GM19468 (cell line): ENCODE results near the gene SLCO1B1.

Source experiments
- ATAC-seq: cut with Tn5 transposase; IDR thresholded peaks from one replicate; pipeline ENCODE4 v1.9.1; 2021; ENCODE audit warnings: mild to moderate bottlenecking, moderate library complexity, moderate number of reproducible peaks; ENCODE audit not compliant: unreplicated experiment; ENCODE audit errors: extremely low read depth

The SLCO1B1 gene

GRCh38 chr12:21220266-21220665 lies 89.3 kb downstream of the SLCO1B1 start:
- no peak for ATAC-seq

DNA sequence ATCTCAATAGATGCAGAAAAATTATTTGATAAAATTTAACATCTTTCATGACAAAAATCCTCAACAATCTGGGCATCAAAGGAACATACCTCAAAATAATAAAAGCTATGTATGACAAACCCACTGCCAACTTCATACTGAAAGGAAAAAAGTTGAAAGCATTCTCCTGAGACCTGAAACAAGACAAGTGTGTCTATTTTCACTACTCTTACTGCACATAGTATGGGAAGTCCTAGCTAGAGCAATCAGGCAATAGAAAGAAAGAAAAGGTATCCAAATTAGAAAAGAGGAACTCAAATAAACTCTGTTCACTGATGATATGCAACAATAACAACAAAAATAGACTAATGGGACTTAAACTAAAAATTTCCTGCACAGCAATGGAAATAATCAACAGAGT lies 90.1 kb downstream of the SLCO1B1 start:
- ATAC-seq, result no peak

DNA sequence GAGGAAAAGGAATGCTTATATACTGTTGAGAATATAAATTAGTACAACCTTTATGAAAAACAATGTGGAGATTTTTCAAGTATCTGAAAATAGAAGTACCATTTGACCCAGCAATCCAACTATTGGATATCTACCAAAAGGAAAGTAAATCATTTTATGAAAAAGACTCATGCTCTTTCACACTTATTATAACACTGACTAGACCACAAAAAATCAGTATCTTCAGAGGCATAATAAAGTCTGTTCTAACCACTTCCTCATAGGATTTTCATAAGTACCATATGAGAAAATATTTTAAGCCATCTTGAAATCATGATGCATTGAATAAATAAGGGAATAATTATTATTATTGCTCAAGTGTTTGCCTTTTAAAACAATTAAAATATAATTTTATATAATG lies 90.8 kb downstream of the SLCO1B1 start:
- ATAC-seq, result no peak

DNA sequence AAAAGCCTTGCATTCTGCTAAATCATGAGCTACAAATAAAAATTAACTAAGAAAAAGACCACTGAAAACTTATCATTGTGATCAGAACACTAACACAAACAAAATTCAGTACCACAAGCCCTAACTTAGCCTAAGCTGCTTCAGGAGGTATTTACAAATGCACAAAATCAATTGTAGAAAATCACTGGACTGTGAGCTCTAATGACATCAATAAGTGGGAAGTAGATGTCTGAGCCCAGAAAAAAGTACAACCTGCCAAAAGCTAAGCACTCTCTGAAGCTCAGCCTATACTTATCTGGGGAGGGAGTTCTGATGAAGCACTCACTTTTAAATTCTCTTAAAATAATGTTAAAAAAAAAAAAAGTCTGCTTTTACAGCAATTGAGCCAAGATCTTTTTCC lies 92.9 kb downstream of the SLCO1B1 start:
- no peak for ATAC-seq

- ATAC-seq, result no peak
Measured at GRCh38 chr12:21234395-21234794, 103.4 kb downstream of the SLCO1B1 start.

DNA sequence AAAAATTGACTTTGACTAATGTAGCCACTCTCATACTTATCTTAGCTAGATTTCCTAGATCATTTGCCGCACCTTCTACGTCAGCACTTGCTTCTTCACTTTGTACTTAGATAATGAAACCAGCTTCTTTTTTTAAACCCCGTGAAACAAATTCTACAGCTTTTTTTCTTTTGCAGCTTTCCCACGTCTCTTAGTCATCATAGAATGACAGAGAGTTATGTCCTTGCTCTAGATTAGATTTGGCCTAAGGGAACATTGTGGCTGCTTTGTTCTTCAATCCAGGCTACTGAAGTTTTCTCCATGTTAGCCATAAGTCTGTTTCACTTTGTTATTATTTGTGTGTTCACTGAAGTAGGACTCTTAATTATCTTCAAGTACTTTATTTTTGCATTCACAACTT lies 108.9 kb downstream of the SLCO1B1 start:
- ATAC-seq, result no peak

GRCh38 chr12:21248679-21249078 lies 117.7 kb downstream of the SLCO1B1 start:
- no peak for ATAC-seq

DNA sequence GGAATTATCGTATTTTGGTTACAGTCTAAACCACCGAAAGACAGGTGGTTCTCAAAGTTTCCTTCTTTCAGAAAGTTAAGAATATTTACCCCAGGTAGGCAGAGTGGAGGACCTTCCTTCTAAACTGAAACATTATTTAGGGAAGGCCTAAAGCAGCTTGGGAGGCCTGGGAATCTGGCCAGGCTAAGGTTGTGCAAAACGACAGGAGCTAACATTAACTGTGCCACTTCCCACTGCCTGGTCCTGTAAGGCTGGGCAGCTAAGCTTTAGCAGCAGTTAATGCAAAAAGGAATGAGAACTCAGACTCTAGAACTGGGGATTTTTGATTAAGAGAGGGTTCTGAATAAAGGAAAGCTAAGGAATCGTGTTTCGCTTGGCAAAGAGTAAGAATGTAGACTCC lies 121.1 kb downstream of the SLCO1B1 start:
- ATAC-seq, result no peak

DNA sequence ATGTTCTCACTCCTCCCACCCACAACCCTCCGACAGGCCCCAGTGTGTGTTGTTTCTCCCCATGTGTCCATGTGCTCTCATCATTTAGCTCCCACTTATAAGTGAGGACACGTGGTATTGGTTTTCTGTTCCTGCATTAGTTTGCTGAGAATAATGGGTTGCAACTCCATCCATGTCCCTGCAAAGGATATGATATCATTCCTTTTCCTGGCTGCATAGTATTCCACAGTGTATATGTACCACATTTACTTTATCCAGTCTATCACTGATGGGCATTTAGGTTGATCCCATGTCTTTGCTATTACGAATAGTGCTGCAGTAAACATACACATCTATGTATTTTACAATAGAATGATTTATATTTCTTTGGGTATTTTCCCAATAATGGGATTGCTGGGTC lies 126.2 kb downstream of the SLCO1B1 start:
- ATAC-seq, result no peak

DNA sequence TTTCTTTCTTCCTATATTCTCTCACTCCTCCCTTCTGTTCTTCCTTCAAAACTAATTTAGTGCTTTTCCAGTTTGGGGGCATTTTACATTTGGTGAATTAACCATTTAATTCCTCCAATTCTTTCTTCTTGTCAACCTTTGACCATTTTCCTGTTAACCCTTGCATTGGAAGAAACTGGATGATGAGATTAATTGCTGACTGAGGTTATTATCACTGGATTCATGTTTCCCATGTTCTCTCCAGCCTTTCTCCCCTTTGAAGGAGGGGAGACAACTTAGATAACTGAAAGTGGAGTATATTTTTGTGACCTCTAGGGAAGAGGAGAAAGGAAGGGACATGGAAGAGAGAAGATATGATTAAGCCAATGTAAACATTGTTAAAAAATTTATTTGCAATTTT lies 133.2 kb downstream of the SLCO1B1 start:
- no peak for ATAC-seq

GRCh38 chr12:21265932-21266331 lies 134.9 kb downstream of the SLCO1B1 start:
- ATAC-seq, result no peak

- no peak for ATAC-seq
Measured at GRCh38 chr12:21276826-21277225, 145.8 kb downstream of the SLCO1B1 start.
